Liver (tissue), 9 donors: Measurements from ENCODE around the gene CHCHD4. TPM values are rescaled to one million over a fixed set of nuclear protein-coding genes. Genes with fewer than 3 reads are reported as not detected.

Source experiments
- DNase-seq: peaks from one replicate; pipeline ENCODE4 v3.0.0-alpha.2; 2017; ENCODE audit warnings: low spot score
- H3K27ac ChIP-seq, 2 donors: one replicate each; pipeline ENCODE4 v1.7.0; 2013; ENCODE audit warnings: inconsistent platforms in 2 of 2, low read length in 2 of 2, control low read depth in 1 of 2, low read depth in 1 of 2, mild to moderate bottlenecking in 1 of 2
- H3K27me3 ChIP-seq, 4 donors: one replicate each; pipeline versions ENCODE4 v1.6.1 to v1.7.0; 2013; ENCODE audit warnings: low read length in 3 of 4, inconsistent platforms in 1 of 4, mild to moderate bottlenecking in 1 of 4, moderate library complexity in 1 of 4; ENCODE audit not compliant: control insufficient read depth in 4 of 4, insufficient read depth in 4 of 4
- H3K36me3 ChIP-seq, 4 donors: one replicate each; pipeline versions ENCODE4 v1.6.1 to v1.7.0; 2013; ENCODE audit warnings: low read length in 3 of 4, mild to moderate bottlenecking in 3 of 4, low read depth in 1 of 4, moderate library complexity in 1 of 4; ENCODE audit not compliant: control insufficient read depth in 4 of 4, insufficient read depth in 3 of 4
- H3K4me1 ChIP-seq, 4 donors: one replicate each; pipeline versions ENCODE4 v1.6.1 to v1.7.0; 2013; ENCODE audit warnings: low read length in 3 of 4, mild to moderate bottlenecking in 3 of 4, moderate library complexity in 1 of 4; ENCODE audit not compliant: control insufficient read depth in 4 of 4, insufficient read depth in 4 of 4
- H3K4me3 ChIP-seq, 3 donors: one replicate each; pipeline versions ENCODE4 v1.6.1 to v1.7.0; 2013; ENCODE audit warnings: low read length in 3 of 3, control low read depth in 1 of 3, low read depth in 1 of 3, mild to moderate bottlenecking in 1 of 3
- H3K9ac ChIP-seq, 2 donors: one replicate each; pipeline ENCODE4 v1.7.0; 2013; ENCODE audit warnings: low read length in 2 of 2, mild to moderate bottlenecking in 2 of 2, moderate library complexity in 2 of 2, control low read depth in 1 of 2, low read depth in 1 of 2
- H3K9me3 ChIP-seq, 4 donors: one replicate each; pipeline versions ENCODE4 v1.6.1 to v1.7.0; 2013; ENCODE audit warnings: low read length in 3 of 4; ENCODE audit not compliant: control insufficient read depth in 4 of 4
- ATF3 ChIP-seq: IDR thresholded peaks from 2 replicates; pipeline ENCODE4 v1.6.1; 2016; ENCODE audit warnings: antibody characterized with exemption
- CTCF ChIP-seq: fragments of 150-350 bp; IDR thresholded peaks from 2 replicates; pipeline ENCODE4 v1.5.1; 2017; ENCODE audit warnings: improper control_type of control experiment, low read depth, low read length; ENCODE audit not compliant: missing input control
- EGR1 ChIP-seq, 2 donors: IDR thresholded peaks; 2 replicates each; pipeline ENCODE4 v1.6.1; 2016 to 2018; ENCODE audit warnings: antibody characterized with exemption in 2 of 2, low read depth in 2 of 2
- FOXA2 ChIP-seq: IDR thresholded peaks from 2 replicates; pipeline ENCODE4 v1.6.1; 2016; ENCODE audit warnings: antibody characterized with exemption
- GABPA ChIP-seq, 2 donors: IDR thresholded peaks in 1 of 2; conservative IDR thresholded peaks in 1 of 2; 2 replicates each; pipeline ENCODE4 v1.6.1; 2016; ENCODE audit warnings: antibody characterized with exemption in 2 of 2, mild to moderate bottlenecking in 1 of 2, moderate library complexity in 1 of 2
- HNF4A ChIP-seq, 2 donors: conservative IDR thresholded peaks; 2 replicates each; pipeline ENCODE4 v1.6.1; 2016; ENCODE audit warnings: antibody characterized with exemption in 2 of 2, mild to moderate bottlenecking in 2 of 2
- HNF4G ChIP-seq: IDR thresholded peaks from 2 replicates; pipeline ENCODE4 v1.6.1; 2016; ENCODE audit warnings: antibody characterized with exemption
- MAX ChIP-seq: IDR thresholded peaks from 2 replicates; pipeline ENCODE4 v1.6.1; 2016; ENCODE audit warnings: antibody characterized with exemption
- NR2F2 ChIP-seq: IDR thresholded peaks from 2 replicates; pipeline ENCODE4 v1.6.1; 2016; ENCODE audit warnings: antibody characterized with exemption
- RAD21 ChIP-seq, 2 donors: IDR thresholded peaks; 2 replicates each; pipeline ENCODE4 v1.6.1; 2016; ENCODE audit warnings: antibody characterized with exemption in 2 of 2, mild to moderate bottlenecking in 2 of 2
- REST ChIP-seq: IDR thresholded peaks from 2 replicates; pipeline ENCODE4 v1.6.1; 2016; ENCODE audit warnings: antibody characterized with exemption, mild to moderate bottlenecking
- TAF1 ChIP-seq: conservative IDR thresholded peaks from 2 replicates; pipeline ENCODE4 v1.6.1; 2016; ENCODE audit warnings: antibody characterized with exemption, mild to moderate bottlenecking
- YY1 ChIP-seq: IDR thresholded peaks from 2 replicates; pipeline ENCODE4 v1.6.1; 2016; ENCODE audit warnings: antibody characterized with exemption, mild to moderate bottlenecking
- ZBTB33 ChIP-seq: IDR thresholded peaks from 2 replicates; pipeline ENCODE4 v1.6.1; 2016; ENCODE audit warnings: antibody characterized with exemption
- WGBS: extraction: QIAGEN DNeasy Blood & Tissue Kit; methylation state at CpG from one replicate; pipeline ENCODE4 v1.1.7; 2013; 5-methylcytosine and 5-hydroxymethylcytosine counted together
- polyA plus RNA-seq, 2 donors: library from polyadenylated mRNA; stranded (reverse) in 1 of 2; unstranded in 1 of 2; fragments of 200-250 nt in 1 of 2; fragments of >200 nt in 1 of 2; fragmentation: Nextera tagmentation in 1 of 2; extraction: Ambion mirVana in 1 of 2; gene quantifications; one replicate each; pipeline versions ENCODE4 v1.2.1 to v1.2.3, GENCODE V29; 2013 to 2015
- total RNA-seq, 2 donors: library from RNA; depleted of rRNA; stranded (reverse); fragments of >200 nt; gene quantifications; one replicate each; pipeline ENCODE4 v1.2.3, GENCODE V29; 2014
- donor health status: healthy.
- donor health status: healthy.
- donor health status: healthy.
- donor health status: healthy.
- donor health status: healthy.

The CHCHD4 gene
- total and polyA plus RNA-seq, 4 donors, result 7.0 to 11.3 (median 9.5) TPM

GRCh38 chr3:14138878-14139655, 14.4 kb upstream of the CHCHD4 start:
- Histone ChIP-seq H3K36me3 (peaks cover 0 to 22% (median 16%) of the 10 kb centered on the region in 4 donors), H3K4me3 (no peak overlapping the region), H3K9ac (no peak overlapping the region), H3K27me3 (no peaks in the 10 kb centered on the region), H3K9me3 (no peaks in the 10 kb centered on the region), H3K4me1 (peaks cover 21 to 78% (median 67%) of the 10 kb centered on the region in 4 donors), H3K27ac (no peak overlapping the region)
- no peak for DNase-seq
- WGBS, result 88% methylated on average over 14 of the region's 14 CpGs
- TF ChIP-seq FOXA2 (no peak), TAF1 (no peak), HNF4A (conservative IDR thresholded peaks at IDR 0.05) (no peak), HNF4G (no peak), NR2F2 (no peak), MAX (no peak), ATF3 (no peak), EGR1 (IDR thresholded peaks at IDR 0.05; ENCODE audit: low read depth in 2 of 2) (no peak), GABPA (IDR thresholded peaks at IDR 0.05 in 1 of 2, conservative IDR thresholded peaks at IDR 0.05 in 1 of 2) (no peak), CTCF (no peak), YY1 (no peak), REST (no peak), ZBTB33 (no peak), RAD21 (IDR thresholded peaks at IDR 0.05) (no peak)
